Transverse colon (tissue), 4 donors: ENCODE results near the gene NKIRAS2.

ENCODE experiments used
- CTCF ChIP-seq, 5 experiments: fragments of 200-600 bp in 3 of 5; fragments of 450-650 bp in 2 of 5; sonication (generic) in 3 of 5; IDR thresholded peaks; 1 replicate in 2 of 5; 2 replicates in 3 of 5; pipeline ENCODE4 v1.5.1; 2016 to 2017; ENCODE audit warnings: antibody characterized with exemption in 5 of 5, inconsistent platforms in 3 of 5, mild to moderate bottlenecking in 2 of 5, moderate library complexity in 1 of 5
- EP300 ChIP-seq: sonication (generic); formaldehyde crosslinking; IDR thresholded peaks from one replicate; pipeline ENCODE4 v1.6.1; 2017; ENCODE audit warnings: antibody characterized with exemption, low read depth
- POLR2A ChIP-seq: fragments of 450-650 bp; IDR thresholded peaks from one replicate; pipeline ENCODE4 v1.6.1; 2016; ENCODE audit warnings: antibody characterized with exemption, mild to moderate bottlenecking, moderate library complexity
- POLR2AphosphoS5 ChIP-seq, 3 donors: sonication (generic); formaldehyde crosslinking; IDR thresholded peaks; one replicate each; pipeline ENCODE4 v1.6.1; 2016; ENCODE audit warnings: antibody characterized with exemption in 3 of 3

GRCh38 chr17:42049834-42050392, 30.0 kb downstream of the NKIRAS2 start:
- TF ChIP-seq CTCF (IDR thresholded peaks at IDR 0.05): peak in 1 of 5 experiments; percentile 7
- no peak for TF ChIP-seq POLR2A
- TF ChIP-seq EP300: no peak
- TF ChIP-seq POLR2AphosphoS5 (IDR thresholded peaks at IDR 0.05): peak in 1 of 3 donors; percentile 36
